GM18526 (cell line): Measurements from ENCODE around the gene ZNF92.

Experiments
- POLR2A ChIP-seq: IDR thresholded peaks from 3 replicates; pipeline ENCODE4 v1.6.1; 2011; ENCODE audit not compliant: insufficient read length; ENCODE audit errors: extremely low read depth

ZNF92 gene

DNA sequence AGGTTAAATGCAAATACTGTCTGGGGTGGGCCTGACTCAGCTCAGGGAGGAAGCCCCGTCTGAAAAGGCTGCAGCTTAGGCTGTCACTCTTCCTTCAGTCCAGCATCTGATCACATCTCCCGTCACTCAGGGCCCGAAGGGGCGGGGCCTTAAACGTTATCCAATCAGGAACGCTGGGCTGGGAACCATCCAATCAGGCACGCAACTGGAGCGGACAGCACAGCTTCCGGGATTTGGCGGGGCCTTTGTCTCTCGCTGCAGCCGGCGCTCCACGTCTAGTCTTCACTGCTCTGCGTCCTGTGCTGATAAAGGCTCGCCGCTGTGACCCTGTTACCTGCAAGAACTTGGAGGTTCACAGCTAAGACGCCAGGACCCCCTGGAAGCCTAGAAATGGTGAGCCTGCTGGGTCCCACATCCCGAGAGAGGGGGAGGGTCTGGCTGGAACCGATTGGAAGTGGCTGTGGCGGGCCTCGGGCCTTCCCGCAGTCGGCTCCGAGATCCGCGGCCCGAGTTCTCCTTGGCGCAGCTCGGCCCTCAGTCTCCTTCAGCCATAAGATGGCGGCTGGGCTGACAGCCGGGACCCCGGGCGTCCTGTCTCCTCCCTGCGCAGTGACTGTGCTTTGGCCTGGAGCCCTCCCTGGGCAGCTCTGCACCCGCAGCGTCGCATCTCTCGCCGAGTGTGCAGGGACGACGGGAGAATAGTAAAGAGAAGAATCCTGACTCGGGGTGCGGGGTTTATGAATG is at the start of gene ZNF92:
ZNF92 (plus strand) TSS at position 248 of the 744 bp plus-strand sequence; CDS start at position 391, 143 bp downstream.
- peak; percentile 98 for TF ChIP-seq POLR2A

DNA sequence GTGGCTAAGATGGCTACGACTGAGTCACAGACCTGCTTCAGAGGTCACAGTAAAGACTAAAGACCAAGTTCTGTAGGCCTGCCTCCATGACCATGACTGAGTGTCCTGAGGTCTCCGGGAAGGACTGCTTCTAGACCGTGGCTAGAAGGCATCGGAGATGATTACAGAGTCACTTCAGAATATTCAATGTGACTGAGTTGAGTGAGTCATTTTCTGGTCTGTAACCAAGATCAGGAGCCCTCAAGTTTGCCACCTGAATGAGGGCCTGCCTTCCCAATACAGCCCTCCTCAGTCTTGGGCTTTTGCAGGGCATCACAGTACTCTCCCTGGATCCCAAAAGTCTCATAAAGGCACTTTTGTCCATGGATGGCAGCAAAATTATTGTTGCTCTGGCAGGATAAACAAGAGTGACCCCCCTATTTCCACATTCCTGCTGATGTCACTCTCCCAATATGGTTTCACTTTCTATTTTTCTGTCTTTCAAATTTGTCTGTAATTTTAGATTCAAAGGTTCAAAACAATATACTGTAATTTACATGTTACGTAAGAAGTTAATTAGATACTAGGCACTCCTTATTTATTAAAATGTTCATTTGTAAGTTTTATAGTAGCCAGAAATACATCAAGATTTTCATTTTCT is 47.7 kb upstream of the ZNF92 start:
- TF ChIP-seq POLR2A = no peak

DNA sequence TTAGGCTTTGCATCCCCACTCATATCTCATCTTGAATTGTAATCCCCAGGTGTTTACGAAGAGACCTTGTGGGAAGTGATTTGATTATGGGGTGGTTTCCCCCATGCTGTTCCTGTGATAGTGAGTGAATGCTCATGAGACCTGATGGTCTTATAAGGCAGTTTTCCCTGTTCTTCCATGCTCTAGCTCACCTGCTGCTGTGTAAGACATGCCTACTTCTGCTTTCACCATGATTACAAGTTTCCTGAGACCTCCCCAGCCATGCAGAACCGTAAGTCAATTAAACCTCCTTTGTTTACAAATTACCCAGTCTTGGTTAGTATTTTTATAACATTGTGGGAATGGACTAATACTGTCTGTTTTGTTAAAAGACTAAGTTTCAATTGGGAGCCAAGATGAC is 35.3 kb upstream of the ZNF92 start:
- TF ChIP-seq POLR2A = no peak

DNA sequence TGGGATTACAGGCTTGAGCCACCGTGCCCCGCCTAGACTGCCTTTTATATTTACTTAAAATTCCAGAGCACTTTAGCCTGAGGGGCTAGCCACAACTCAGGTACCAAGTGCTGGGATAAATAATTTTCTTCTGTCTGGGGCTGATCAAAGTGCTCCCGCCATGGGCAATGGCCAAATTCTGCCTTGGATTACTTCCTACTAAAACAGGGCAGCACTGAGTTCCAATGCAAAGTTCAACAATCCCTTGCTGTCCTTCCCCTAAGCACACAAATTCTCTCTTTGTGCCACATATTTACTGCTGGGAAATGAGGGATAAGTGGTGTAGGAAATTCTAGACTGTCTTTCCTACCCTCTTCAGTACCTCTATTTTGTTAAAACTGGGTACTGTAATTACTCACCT is 34.4 kb upstream of the ZNF92 start:
- no peak for TF ChIP-seq POLR2A

DNA sequence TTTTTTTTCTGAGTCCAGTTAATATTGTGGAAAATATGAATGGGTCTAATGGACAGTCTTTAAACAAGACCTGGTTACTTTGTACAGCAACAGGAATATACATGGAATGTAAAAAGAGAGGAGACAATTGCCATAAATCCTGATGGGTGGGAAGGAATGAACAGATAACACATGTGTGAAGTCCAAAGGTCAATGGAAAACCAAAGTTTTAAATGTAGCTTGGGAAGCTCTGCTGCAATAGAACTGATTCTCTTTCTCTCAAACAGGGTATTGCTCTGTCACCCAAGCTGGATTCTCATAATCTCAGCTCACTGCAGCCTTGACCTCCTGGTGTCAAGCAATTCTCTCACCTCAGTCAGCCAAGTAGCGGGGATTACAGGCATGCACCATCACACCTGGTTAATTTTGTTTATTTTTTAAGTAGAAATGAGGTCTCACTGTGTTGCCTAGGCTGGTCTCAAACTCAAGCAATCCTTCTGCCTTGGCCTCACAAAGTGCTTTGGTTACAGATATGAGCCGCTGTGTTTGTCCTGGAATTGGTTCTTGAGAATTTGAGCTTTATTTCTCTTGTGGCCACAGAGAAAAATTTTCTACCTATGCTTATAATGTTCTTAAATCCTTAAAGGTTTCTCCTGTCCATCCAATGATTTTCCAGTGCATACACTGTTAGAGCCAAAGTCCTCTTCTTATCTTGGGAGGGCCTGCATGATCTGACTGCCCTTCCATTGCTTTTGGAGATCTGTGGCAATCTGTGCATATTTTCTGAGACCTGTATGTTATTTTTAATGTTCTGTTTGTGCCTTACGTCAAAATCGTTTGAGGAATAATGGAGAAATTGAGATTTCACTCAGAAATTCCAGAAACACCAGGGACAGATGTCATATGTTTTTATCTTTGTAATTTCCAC is 30.7 kb upstream of the ZNF92 start:
- TF ChIP-seq POLR2A = no peak

DNA sequence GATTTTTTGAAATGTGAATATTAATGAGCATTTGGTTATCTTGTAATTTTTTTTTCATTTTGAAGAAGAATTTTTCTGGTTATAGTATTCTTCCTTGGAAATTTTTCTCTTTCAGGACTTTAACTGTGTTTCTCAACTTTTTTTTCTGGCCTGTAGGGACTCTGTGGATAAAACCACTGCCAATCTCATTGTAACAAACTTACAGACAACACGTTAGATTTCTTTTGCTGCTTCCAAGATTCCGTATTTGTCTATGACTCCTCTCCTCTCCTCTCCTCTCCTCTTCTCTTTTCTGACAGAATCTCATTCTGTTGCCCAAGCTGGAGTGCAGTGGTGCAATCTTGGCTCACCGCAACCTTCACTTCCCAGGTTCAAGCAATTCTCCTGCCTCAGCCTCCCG is 19.4 kb upstream of the ZNF92 start:
- no peak for TF ChIP-seq POLR2A

DNA sequence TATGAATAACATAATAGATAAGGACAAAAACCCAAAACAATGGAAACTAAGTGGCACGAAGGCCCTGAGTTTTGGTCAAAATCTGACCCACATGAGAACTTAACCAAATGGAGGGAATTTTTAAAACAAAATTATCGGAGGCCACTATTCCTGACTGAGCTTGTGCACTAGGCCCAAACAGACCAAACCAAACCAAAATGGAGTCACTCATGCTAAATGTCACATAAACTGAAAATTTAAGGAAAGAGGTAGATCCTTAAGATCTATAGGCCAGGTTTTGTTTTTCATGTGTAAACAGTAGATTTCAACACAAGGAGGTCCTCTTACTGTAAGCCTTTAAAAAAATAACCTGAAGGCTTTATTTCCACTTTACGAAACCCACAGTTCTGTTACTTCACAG is 3.8 kb upstream of the ZNF92 start:
- no peak for TF ChIP-seq POLR2A

DNA sequence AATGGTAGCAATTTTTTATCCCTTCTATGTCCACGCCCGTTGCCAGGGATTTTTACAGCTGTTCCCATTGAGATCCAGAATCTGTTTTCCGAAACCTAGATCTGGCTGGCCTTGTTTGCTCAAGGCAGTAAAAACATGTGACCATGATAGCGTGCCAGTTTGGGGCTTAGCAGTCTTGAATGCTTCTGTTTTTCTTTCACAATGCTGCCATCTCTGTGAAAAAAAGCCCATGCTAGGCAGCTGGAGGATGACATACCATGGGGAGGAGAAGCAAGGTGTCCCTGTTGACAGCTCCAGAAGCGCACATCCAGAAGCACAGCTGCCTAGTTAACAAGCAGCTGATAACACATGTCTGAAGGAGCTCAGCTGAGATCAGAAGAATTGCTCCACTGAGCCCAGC is 2.2 kb upstream of the ZNF92 start:
- no peak for TF ChIP-seq POLR2A

DNA sequence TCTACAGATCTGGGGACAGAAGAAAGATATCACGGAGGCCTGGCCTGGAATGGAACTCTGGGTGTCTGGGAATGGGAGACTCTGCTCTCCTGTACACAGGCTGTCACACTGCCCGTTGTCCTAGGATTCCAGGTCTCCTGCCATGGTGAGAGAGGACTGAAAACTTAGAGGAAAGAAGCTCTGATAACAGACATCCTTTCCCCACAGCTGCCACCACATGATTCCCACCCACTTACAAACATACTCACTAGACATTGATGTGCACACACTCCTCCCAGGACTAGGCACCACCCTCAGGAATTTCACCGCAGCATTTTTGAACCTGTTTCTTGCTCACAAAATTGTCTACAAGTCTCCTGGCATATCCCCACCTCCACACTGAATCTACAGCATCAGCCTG is 5.7 kb downstream of the ZNF92 start:
- TF ChIP-seq POLR2A = no peak

DNA sequence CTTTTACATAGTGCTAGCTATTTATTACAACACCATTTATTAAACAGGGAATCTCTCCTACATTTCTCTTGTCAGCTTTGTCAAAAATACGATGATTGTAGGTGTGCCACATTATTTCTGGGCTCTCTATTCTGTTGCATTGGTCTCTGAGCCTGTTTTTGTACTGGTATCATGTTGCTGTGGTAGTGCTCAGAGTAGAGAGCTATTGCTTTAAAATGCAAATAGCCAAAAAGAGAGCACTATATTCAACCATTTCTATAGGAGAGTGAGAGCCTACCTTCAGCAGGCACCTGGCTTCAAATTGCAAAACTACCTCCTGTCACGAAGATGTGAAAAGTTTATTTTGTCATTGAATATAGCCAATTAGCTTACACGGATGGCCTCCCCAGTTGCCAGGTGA is 8.1 kb downstream of the ZNF92 start:
- no peak for TF ChIP-seq POLR2A

DNA sequence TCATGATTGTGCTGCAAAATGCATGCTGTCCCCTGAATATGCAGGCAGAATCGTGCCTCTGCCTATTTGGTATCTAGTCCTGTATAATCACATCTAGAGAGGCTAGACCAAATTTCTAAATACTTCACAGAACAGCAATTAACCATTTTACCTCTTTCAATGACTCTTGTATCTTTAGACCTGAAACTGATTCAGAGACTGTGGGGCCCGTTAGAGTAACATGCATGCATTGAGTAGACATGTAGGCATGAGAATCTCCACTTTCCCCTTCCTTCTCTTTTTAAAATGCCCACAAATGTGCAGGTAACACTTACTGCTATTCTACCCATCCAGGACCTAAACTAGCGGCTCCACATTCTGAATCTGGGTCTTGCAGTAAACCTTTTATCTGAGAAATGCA is 8.8 kb downstream of the ZNF92 start:
- no peak for TF ChIP-seq POLR2A

DNA sequence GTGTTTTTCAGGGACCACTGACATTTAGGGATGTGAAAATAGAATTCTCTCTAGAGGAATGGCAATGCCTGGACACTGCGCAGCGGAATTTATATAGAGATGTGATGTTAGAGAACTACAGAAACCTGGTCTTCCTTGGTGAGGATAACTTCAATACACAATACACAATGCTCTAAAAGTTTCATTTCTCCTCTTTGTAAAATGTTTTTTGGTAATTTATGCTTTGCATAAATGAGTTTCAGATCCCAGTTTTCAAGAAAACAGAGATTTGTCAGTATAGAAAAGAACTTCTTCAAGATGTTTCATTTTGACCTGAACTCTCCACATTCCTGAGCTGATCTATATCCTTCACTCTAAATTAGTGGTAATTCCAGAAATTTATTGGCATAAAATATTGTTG is 14.2 kb downstream of the ZNF92 start:
- TF ChIP-seq POLR2A = no peak

DNA sequence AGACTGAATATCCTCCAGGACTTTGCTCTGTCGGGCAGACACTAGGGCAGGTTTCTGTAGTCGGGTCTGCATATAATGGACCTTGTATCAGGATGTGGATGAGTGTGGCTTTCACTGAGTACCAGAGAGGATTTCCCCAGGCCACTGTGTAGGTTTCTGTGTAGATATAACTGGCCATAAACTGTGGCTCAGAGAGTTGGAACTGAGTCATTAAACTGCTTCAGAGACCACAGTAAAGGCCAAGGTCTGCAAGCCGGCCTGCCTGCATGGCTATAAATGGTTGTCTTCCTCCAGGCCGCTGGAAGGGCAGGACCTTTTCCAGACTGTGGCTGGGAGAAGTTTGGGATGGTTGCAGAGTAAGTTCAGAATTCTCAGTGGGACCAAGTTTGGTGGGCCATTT is 16.9 kb downstream of the ZNF92 start:
- no peak for TF ChIP-seq POLR2A

DNA sequence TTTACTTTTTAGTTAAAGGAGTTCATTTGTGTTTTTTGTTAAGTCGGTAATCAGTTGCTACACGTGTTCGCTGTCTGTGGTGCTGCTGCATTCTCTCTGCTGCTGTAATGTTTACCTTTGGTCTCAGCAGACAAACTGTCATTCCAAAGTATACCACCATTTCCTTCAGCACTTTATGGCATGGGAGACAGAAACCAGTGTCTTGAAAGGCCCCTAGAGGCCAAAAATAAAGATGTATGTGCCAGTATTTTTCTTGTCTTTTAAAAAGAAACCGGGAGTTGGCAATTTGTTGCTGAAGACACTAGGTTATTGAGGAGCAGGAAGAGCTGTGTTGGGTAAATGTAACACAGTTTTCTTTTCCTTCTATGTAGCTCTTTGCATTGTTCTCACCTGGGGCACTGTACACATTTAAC is 24.1 kb downstream of the ZNF92 start:
- no peak for TF ChIP-seq POLR2A

DNA sequence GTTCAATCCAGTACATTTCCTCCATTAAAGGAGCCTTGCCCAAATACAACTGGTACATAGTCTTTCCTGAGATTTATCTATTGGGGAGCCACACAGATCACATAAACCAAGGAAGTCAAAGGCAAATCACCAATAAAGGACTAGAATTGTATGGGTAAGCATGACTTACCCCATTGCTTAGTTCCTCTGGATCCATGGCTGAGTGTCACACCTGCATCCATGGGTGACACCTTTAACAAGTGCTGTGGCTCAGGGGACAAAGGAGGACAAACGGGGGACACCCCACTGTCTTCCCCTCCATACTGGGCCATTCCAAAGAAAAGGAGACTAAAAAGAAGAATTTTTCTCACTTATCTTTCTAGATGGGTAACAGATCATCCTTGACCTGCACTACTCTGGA is 30.4 kb downstream of the ZNF92 start:
- TF ChIP-seq POLR2A = no peak

DNA sequence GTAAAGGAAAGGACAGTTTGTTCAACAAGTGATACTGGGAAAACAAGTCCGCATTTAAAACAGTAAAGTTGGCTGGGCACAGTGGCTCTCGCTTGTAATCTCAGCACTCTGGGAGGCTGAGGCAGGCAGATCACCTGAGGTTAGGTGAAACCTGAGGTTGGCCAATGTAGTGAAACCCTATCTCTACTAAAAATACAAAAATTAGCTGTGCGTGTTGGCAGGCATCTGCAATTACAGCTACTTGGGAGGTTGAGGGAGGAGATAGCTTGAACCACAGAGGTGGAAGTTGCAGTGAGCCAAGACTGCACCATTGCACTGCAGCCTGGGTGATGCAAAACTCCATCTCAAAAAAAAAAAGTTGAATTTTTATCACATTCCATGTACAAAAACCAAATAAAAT is 35.7 kb downstream of the ZNF92 start:
- no peak for TF ChIP-seq POLR2A
